ENCODE measurements around the gene CBLB.
A peak's percentile ranks its signal among the peaks of the same experiment; 100 is the strongest.

CBLB gene

DNA sequence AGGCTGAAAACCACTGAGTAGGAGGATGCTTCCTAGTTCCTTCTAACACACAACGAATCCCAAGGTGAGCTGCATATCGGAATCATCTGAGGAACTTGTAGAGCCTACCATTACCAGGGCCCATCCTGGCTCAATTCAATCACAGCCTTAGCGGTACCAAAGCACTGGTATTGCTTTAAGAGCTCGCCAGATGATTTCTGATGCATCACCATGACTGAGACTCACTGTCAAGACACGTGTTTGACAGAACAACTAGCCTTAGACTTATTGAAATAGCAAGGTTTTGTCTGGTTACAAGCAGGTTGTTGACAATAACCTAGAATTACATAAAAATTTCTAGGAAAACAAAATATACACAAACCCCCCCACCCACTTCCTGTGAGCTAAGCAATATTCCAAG is 68.5 kb downstream of the CBLB start:
- no peak overlapping the region for H3K4me3 ChIP-seq (ENCODE audit: low read length)
- no peak for DNase-seq (ENCODE audit: low read depth, low spot score)

DNA sequence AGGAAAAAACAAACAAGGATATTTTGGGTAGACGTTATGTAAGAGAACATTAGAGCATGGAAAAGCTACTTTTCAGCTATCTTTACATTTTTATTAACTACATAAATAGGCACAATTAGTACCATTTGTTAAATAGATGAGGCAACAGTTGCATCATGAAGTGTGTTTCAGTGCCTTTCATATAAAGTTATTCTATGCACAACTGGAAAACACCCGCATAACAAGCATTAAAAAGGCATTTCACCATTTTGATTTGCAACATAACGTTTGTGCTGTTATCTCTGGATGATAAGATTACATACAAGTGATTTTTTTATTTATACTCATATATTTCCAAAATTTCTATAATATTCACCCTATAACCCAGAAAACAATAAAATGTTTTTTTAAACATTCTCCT is 69.5 kb downstream of the CBLB start:
- DNase-seq (ENCODE audit: low read depth, low spot score) = no peak
- no peak overlapping the region for H3K4me3 ChIP-seq (ENCODE audit: low read length)

DNA sequence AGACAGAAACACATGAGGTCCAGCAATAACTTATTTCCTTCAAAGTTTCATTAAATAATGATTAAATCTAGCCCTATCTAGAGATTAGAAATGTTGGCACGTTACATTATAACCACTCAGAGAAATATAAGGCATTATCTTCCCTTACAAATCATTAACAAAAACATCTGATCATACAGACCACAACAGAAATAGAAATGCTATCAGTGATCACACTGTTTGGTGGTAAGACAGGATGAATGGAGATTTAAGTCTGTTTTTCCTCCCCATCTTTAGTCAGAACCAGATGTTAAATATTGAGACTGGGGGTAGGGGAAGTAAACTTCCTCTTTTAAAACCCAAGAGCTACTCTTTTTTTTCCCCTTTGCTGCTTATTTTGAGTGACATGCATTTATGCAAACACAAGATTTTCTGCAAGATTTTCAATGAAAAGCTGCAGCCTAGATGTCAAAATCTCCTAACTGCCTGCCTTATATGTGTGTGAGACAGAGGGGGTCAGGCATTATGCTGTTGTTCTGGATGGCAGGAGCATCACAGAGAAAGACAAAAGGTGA is 70.4 kb downstream of the CBLB start:
- DNase-seq (ENCODE audit: low read depth, low spot score) = peak; percentile 75

DNA sequence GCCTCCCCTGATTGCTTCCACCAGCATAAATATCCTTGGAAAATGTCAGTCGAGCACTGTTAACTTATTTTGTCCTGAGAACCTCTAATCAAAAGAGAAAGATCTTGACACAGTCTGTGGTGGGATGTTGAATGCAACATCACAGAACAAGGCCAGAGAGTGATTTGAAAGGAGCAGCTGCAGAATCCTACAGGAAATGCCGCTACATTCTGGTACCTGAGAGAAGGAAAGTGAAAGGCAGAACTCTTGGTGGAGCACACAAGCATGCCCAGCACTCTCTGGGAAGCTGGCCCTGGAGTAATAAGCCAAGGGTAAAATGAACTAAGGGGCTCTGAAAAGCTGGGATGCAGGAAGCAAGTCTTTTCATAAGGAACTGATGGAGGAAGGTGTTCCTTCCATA is 75.8 kb downstream of the CBLB start:
- no peak overlapping the region for H3K4me3 ChIP-seq (ENCODE audit: low read length)
- no peak for DNase-seq (ENCODE audit: low read depth, low spot score)

More for the DNA sequence above, 70.4 kb downstream of the CBLB start:
- H3K4me3 ChIP-seq (ENCODE audit: low read length) = no peak overlapping the region

DNA sequence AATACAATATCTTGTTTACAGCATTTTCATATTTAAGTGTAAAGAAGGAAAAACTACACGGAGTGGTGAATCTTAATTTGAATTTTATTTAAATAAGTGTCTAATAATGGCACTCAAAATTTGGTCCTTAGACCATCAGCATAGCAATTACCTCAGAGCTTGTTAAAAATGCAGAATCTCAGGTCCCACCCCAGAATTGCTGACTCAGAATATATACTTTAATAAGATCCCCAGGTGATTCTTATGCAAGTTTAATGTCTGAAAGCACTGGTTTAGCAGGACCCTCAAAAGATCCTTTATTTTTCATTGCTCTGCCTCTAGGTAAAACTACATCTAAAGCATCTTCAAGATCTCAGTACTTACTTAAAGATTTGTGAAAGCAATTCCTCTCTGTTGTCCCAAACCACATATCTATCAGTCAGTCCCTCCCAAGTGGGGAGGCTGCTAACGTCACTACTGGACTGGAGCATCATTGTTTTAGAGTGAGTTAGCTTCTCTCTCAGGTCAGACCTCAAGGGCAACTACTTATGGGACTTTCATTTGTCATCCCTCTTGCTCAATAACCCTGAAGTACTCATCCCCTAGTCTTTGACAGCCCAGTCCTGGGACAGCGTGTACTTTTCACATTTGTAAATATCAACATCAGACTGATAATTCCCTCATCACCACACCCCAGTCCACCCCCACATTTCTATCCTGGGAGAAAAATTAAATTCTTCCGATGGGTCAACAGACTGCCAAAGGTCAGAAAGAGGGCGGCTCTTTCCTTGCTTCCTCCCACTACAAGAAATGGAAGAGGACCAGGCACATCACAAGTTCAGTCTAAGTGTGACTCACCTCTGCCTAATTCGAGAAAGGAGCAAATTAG is 76.7 kb downstream of the CBLB start:
- no peak overlapping the region for H3K4me3 ChIP-seq (ENCODE audit: low read length)
- DNase-seq (ENCODE audit: low read depth, low spot score) = no peak

DNA sequence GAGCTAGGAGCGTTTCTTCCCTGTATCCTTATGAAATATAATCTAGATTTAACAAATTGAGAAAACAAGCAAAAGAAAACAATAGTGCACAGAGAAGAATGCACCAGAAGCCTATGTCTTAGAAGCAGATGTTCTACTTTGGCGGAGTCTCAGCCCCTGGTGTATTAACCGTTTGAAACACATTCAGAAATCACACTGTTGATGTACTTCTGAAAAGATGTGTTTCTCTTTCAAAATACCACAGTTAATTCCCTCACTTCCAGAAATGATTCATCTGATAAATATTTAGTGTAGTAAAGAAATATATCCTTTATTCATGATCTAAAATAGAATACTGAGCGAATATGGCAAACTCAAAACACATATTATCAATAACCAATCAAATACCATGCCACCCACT is 77.7 kb downstream of the CBLB start:
- DNase-seq (ENCODE audit: low read depth, low spot score) = no peak
- no peak overlapping the region for H3K4me3 ChIP-seq (ENCODE audit: low read length)

DNA sequence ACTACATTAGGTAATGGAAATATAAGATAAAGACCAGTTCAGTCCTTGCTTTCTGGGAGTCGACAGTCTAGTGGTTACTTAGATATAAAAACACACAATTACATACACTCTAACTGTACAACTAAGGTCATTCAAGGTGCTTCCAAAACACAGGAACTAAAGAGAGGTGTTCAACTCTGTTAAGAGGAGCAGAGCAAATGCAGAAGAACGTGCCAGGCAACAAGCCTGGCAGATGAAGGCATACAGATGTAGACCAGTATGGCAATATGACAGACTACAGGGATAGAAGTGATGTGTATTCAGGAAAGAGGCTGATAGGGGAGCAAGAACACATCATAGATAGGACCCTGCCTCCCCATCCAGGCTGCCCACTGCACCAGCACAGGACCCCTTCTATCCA is 78.3 kb downstream of the CBLB start:
- H3K4me3 ChIP-seq (ENCODE audit: low read length) = no peak overlapping the region
- DNase-seq (ENCODE audit: low read depth, low spot score) = no peak

DNA sequence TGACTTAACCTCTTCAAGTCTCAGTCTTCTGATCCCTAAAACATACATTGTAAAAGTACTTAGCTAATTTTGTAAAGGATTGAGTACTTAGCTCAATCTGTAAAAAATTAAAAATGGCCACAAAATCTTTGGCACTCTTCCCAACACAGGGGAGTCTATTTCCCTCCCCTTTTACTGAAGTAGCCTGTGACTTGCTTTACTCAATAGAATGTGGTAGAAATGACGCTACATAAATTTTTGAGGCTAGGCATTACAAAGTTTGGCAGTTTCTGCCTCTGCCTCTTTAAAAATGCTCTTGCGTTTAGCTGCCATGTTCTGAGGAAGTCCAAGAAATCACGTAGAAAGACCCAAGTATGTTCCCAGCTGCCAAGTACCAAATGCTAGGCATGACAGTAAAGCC is 80.2 kb downstream of the CBLB start:
- no peak overlapping the region for H3K4me3 ChIP-seq (ENCODE audit: low read length)
- DNase-seq (ENCODE audit: low read depth, low spot score) = no peak

DNA sequence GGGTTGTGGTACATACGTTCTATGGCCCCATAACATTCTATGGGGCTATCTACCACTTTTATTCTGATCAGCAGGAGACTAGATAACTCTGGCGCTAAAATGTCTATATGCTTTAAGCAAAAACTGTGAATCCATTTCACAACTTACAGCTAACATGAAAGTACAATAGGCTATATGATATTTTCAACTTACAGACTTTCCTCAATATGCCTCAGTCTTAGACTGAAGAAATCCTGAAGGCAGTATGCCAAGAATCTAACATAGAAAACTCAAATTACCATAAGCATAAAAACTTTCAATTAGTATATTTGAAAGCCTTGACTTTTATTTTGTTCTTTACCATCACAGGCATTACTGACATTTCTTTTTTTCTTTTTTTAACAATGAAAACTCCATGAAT is 81.4 kb downstream of the CBLB start:
- DNase-seq (ENCODE audit: low read depth, low spot score) = no peak

DNA sequence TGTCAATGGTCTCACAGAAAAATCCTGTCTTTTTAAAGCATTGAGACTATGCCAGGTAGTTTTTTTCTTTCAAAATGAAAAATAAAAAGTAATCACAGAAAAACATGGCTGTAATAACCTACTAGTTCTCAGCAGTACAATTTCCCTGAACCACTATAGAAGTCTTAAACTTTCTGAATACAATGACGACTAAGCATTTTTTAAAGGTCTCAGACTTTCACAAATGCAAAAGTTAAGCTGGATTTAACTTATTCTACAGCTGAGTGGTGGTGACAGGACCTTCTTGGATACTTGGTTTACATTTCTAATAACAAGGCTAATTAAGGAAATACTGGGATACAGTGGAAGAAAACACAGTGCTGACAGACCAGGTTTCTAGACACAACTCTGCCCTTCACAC is 81.8 kb downstream of the CBLB start:
- H3K4me3 ChIP-seq (ENCODE audit: low read length) = no peak overlapping the region

More for the DNA sequence above, 81.4 kb downstream of the CBLB start:
- no peak overlapping the region for H3K4me3 ChIP-seq (ENCODE audit: low read length)

DNA sequence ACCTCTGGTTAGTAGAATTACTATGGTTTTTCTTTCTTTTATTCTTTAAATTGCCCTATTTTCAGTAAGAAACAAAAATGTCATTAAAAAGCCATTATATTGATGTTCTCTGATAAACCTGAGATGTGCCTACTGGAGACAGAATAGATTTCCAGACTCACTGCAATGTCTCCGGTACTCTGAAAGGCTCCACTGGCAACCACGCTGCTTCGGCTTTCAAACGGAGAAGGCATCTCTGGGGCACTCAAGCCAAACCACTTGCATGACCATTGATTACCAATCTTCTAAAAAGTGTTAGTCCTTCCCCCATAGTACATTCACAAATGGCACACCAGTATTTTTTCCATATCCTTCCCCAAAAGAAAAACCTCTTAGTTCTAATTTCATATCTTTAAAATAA is 82.6 kb downstream of the CBLB start:
- no peak for DNase-seq (ENCODE audit: low read depth, low spot score)
- no peak overlapping the region for H3K4me3 ChIP-seq (ENCODE audit: low read length)

More for the DNA sequence above, 81.8 kb downstream of the CBLB start:
- DNase-seq (ENCODE audit: low read depth, low spot score) = no peak

DNA sequence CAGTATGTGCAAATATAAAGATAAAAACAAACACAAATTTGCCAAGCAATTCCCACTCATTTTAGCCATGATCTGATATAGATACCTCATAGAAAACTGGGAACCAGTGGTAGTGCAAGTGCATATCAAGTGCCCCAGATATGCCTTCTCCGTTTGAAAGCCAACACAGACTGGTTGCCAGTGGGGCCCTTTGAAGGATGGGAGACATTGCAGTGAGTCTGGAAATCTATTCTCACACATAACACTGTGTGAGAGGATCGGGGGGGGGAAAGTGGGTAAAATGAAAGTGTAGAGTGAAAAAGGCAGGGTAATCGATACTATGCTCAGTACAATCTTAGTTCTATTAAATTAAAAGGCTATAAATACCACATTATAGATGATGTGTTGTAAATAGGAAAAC is 83.0 kb downstream of the CBLB start:
- H3K4me3 ChIP-seq (ENCODE audit: low read length) = no peak overlapping the region

DNA sequence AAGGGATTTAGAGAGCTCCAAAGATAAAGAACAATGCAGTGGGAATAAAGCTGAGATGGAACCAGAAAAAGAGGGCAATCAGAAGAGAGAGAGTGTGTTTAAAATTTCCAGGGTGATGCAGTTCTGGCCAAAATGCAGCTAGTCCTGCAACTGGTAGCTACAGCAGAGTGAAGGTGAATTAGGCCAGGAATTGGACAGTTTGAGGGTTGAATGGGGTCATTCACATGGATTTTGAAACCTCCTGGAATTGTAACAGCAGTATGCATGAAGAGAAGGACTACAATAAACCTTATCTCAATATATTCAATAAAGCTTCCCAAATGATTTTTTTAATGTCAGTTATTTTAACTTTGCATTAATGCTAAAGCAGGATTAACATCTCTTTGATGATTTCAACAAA is 85.2 kb downstream of the CBLB start:
- no peak overlapping the region for H3K4me3 ChIP-seq (ENCODE audit: low read length)
- no peak for DNase-seq (ENCODE audit: low read depth, low spot score)

More for the DNA sequence above, 83.0 kb downstream of the CBLB start:
- no peak for DNase-seq (ENCODE audit: low read depth, low spot score)

DNA sequence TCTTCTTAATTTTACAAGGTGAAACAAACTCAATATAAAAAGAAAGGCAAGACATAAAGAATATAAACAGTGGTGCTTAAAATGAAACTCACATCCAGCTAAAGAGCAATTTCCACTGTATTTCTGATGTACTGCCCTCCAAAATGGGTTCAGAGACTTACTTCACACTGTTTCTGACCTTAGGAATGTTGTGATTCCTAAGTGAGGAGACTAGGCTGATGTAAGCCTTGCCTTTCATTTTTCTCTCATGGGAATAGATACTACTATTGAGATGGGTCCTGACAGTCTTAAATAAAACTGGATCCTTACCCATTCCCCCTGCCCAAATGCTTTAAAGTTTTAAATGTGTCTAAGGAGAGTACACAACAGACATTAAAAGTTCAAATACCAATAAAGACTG is 86.9 kb downstream of the CBLB start:
- H3K4me3 ChIP-seq (ENCODE audit: low read length) = no peak overlapping the region
- no peak for DNase-seq (ENCODE audit: low read depth, low spot score)

DNA sequence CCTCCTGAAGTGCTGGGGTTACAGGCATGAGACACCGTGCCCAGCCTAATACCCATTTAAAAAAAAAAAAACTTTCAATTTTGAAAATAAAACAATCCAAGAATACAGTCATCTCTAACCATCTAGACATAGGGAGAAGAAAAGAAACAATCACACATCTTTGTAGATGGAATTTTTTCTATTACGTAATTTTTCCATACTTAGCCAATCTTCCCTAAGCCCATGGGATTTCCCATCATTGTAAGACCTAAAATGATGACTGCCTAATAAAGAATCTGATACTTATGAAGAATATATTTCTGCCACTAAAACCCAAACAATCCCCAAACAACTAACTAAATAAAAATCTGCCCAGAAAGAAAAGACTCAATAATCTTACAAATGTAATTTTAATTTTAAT is 88.7 kb downstream of the CBLB start:
- no peak for DNase-seq (ENCODE audit: low read depth, low spot score)
- no peak overlapping the region for H3K4me3 ChIP-seq (ENCODE audit: low read length)

DNA sequence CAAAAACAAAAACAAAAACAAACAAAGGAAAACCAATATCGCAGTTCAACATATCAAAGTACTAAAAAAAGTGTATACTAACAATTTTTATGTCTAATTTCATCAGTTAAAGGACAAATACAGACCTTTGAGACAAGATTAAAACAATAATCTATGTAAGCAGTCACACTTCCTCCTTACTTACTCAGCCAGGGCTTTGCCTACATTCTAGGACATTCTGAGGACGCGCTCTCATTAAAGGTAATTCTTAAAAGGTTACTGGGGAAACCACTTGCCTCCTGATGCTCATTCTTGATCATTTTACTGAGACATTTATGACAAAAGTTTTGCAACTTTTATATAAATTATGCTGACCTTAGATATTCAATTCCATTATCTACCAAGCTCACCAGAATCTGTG is 93.4 kb downstream of the CBLB start:
- no peak for DNase-seq (ENCODE audit: low read depth, low spot score)
- H3K4me3 ChIP-seq (ENCODE audit: low read length) = no peak overlapping the region

DNA sequence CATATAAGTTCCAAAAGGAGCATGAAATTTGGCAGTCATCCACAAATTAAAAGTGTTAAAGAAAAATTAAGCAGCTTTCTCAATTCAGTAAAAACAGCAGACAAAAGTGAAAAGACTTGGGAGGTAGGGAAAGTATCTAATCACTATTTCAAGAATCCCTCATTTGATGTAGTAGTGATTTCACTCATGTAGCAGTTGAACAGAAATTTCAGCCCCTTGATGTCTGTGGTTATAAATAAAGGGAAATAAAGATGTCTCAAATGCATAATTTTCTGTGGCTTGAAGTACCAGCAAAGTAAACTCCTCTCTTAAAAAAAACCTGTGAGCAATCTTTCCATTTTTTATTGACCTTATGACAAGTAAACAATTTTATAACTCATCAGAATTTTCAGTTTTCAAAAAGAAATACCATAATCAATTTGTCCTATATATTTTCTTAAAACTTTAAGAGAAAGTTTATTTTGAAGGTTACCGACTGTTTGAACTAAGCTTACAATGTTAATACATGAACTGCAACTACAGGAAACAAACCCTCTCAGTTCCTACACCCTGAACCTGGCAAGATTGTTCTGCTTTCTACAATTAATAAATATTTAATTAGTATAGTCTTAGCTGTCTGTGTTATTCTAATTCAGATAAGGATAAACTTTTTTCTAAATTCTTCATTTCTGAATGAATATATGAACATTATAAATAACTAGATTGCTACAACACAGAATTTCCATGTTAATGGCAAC is 94.2 kb downstream of the CBLB start:
- H3K4me3 ChIP-seq (ENCODE audit: low read length) = no peak overlapping the region
- no peak for DNase-seq (ENCODE audit: low read depth, low spot score)

DNA sequence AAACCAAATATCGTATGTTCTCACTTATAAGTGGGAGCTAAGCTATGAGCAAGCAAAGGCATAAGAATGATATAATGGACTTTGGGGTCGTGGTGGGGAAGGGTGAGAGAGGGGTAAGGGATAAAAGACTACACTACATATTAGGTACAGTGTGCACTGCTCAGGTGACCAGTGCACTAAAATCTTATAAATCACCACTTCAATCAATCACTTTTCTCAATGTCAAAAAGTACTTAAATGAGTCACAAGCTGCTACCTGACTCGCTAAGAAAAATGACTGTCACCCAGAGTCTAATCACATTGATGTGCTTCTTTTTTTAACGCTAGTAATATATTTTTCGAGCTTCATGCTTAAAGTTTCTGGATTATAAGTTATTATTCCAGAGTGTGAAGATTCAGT is 95.5 kb downstream of the CBLB start:
- DNase-seq (ENCODE audit: low read depth, low spot score) = no peak
- H3K4me3 ChIP-seq (ENCODE audit: low read length) = no peak overlapping the region

DNA sequence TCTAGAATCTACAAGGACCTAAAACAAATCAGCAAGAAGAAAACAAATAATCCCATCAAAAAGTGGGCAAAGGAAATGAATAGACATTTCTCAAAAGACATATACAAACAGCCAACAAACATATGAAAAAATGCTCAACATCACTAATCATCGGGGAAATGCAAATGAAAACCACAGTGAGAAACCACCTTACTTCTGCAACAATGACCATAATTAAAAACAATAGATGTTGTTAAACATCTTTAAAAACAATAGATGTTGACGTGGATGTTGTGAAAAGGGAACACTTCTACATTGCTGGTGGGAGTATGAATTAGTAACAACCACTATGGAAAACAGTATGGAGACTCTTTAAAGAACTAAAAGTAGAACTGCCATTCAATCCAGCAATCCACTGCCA is 96.2 kb downstream of the CBLB start:
- no peak for DNase-seq (ENCODE audit: low read depth, low spot score)

DNA sequence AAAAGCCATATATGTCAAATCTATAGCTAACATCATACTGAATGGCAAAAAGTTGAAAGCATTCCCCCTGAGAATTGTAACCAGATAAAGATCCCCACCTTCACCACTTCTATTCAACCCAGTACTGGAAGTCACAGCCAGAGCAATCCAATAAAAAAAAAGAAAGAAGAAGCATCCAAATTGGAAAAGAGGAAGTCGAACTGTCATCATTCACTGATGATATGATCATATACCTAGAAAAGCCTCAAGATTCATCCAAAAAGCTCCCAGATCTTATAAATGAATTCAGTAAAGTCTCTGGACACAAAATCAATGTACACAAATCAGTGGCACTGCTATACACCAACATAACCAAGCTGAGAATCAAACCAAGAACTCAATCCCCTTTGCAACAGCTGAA is 97.4 kb downstream of the CBLB start:
- DNase-seq (ENCODE audit: low read depth, low spot score) = no peak

More for the DNA sequence above, 96.2 kb downstream of the CBLB start:
- no peak overlapping the region for H3K4me3 ChIP-seq (ENCODE audit: low read length)

More for the DNA sequence above, 97.4 kb downstream of the CBLB start:
- H3K4me3 ChIP-seq (ENCODE audit: low read length) = no peak overlapping the region
